Activated effector memory CD4-positive, alpha-beta T cell treated with Interleukin-2 at 50 U/mL for 16 hours (primary cell): ENCODE data around the gene GPRASP1.
A peak's percentile ranks its signal among the peaks of the same experiment; 100 is the strongest.
"Not testable (repeated sequence)": the region's sequence is repeated elsewhere in the genome, so short reads cannot be mapped to it uniquely, and the experiment has no call there.

Source experiments
- DNase-seq: peaks from one replicate; pipeline ENCODE4 v3.0.0-alpha.2; 2020

Gene GPRASP1, protein sequence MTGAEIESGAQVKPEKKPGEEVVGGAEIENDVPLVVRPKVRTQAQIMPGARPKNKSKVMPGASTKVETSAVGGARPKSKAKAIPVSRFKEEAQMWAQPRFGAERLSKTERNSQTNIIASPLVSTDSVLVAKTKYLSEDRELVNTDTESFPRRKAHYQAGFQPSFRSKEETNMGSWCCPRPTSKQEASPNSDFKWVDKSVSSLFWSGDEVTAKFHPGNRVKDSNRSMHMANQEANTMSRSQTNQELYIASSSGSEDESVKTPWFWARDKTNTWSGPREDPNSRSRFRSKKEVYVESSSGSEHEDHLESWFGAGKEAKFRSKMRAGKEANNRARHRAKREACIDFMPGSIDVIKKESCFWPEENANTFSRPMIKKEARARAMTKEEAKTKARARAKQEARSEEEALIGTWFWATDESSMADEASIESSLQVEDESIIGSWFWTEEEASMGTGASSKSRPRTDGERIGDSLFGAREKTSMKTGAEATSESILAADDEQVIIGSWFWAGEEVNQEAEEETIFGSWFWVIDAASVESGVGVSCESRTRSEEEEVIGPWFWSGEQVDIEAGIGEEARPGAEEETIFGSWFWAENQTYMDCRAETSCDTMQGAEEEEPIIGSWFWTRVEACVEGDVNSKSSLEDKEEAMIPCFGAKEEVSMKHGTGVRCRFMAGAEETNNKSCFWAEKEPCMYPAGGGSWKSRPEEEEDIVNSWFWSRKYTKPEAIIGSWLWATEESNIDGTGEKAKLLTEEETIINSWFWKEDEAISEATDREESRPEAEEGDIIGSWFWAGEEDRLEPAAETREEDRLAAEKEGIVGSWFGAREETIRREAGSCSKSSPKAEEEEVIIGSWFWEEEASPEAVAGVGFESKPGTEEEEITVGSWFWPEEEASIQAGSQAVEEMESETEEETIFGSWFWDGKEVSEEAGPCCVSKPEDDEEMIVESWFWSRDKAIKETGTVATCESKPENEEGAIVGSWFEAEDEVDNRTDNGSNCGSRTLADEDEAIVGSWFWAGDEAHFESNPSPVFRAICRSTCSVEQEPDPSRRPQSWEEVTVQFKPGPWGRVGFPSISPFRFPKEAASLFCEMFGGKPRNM (N-terminal part only)

GRCh38 chrX:102651242-102652011 is at the start of gene GPRASP1:
Gene GPRASP1 (plus strand): TSS chrX:102651483. CDS start chrX:102653914, 2,431 bp downstream.
- DNase-seq: peak; percentile 51

GRCh38 chrX:102604327-102604726 is 47.0 kb upstream of the GPRASP1 start:
- DNase-seq: no peak

DNA sequence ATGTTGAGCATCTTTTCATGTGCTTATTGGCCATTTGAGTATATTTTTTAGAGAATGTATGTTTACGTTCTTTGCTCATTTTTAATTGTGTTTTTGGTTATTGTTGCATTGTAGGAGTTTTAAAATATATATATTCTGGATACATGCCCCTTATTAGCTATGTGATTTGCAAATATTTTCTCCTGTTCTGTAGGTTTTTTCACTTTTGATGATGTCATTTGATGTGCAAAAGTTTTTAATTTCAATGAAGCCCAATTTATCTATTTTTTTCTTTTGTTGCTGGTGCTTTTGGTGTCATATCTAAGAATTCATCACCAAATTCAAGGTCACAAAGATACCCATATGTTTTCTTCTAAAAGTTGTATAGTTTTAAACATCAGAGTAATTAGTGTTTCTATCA is 45.2 kb upstream of the GPRASP1 start:
- no peak for DNase-seq

DNA sequence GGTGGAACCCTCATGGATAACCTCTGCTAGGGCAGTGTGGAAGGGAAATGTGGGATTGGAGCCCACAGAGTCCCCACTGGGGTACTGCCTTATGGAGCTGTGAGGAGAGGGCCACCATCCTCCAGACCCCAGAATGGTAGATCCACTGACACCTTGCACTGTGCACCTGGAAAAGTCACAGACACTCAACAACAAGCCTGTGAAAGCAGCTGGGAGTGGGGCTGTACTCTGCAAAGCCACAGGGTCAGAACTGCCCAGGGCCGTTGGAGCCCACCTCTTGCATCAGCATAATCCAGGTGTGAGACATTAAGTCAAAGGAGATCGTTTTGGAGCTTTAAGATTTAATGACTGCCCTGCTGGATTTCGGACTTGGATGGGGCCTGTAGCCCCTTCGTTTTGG is 40.4 kb upstream of the GPRASP1 start:
- DNase-seq: no peak

- DNase-seq: no peak
These were observed 27.2 kb upstream of the GPRASP1 start for GRCh38 chrX:102624105-102624504.

DNA sequence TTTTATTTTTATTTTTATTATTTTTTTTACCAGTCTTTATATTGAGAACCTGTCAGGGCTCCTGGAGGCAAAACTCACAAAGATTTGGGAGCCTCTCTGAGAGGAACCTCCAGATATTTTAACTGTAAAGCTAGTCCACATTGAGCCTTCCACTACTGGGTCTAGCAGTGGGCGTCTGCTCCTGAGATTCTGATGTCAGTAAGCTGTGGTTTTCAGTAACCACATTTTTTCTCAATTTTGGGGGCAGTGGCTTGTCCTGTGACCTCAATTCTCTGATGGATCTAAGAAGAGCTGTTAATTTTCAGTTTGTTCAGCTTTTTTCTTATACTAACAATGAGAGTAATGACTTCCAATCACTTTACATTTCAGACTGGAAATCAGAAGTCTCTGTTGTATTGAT is 23.6 kb upstream of the GPRASP1 start:
- no peak for DNase-seq

DNA sequence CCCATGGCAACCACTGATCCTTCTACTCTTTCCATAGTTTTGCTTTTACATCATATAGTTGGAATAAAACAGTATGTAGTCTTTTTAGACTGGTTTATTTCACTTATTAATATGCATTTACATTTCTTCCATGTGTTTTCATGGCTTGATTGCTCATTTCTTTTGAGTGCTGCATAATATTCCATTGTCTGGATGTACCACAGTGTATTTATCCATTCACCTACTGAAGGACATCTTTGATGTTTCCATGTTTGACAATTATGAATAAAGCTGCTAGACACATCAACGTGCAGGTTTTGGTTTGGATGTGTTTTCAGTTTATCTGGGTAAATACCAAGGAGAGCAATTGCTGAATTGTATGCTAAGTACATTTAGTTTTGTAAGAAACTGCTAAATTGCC is 13.7 kb upstream of the GPRASP1 start:
- no peak for DNase-seq

DNA sequence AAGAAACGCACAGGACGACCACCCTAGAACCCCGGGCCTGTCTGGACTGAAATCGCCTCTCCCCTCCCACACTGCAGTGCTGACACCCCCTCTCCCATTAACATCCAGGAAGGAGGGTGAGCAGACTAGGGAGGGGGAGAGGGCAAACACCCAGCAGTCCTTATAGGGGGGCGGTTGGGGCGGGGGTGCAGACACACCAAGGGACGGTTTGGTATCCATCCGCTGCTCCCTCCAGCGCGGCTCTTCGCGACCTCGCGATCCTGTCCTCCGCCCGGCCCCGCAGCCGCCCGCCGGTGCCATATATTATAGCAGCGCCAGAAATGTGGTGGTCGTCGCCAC is 411 bp upstream of the GPRASP1 start:
- no peak for DNase-seq

DNA sequence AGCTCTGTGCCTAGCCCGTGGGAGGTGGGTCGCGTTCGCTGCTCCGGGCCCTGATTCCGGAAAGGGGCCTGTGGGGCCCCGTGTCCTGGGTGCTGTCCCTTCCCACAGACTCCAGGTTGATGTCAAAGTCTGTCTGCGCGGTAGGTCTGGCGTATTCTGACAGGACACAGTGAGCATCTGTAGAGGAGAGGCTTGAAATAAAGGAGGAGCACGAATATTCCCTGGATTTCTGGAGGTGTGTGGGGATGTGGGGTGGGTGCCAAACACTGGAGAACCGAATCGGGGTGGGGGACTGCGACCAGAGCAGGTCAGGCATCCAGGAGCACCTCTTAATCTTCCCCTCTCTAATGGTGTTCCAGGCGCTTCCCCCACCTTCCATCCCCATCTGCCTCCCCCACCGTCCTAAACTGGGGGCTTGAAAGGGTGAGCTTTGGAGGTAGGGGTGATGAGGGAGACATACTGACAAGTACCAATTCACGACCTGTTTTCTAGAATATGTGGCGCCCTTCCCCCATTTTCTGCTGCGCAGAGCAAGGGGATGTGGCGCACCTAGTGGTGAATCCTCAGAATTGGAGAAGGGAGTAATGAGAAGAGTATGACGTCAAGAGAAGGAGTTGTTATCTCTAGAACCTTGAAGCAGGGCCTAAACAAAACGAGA is 877 bp downstream of the GPRASP1 start:
- peak; percentile 44 for DNase-seq

DNA sequence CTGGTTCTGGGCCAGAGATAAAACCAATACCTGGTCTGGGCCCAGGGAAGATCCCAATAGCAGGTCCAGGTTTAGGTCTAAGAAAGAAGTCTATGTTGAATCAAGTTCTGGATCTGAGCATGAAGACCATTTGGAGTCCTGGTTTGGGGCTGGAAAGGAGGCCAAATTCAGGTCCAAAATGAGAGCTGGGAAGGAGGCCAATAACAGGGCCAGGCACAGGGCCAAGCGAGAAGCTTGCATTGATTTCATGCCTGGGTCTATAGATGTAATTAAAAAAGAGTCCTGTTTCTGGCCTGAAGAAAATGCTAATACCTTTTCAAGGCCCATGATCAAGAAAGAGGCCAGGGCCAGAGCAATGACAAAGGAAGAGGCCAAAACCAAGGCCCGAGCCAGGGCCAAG is 3.4 kb downstream of the GPRASP1 start:
- no peak for DNase-seq

GRCh38 chrX:102658556-102658955 is 7.3 kb downstream of the GPRASP1 start:
- no peak for DNase-seq

- peak; percentile 75 for DNase-seq
These were observed 8.8 kb downstream of the GPRASP1 start for GRCh38 chrX:102659790-102660757.

- DNase-seq: not testable (repeated sequence)
These were observed 12.5 kb downstream of the GPRASP1 start for GRCh38 chrX:102663820-102664219.

DNA sequence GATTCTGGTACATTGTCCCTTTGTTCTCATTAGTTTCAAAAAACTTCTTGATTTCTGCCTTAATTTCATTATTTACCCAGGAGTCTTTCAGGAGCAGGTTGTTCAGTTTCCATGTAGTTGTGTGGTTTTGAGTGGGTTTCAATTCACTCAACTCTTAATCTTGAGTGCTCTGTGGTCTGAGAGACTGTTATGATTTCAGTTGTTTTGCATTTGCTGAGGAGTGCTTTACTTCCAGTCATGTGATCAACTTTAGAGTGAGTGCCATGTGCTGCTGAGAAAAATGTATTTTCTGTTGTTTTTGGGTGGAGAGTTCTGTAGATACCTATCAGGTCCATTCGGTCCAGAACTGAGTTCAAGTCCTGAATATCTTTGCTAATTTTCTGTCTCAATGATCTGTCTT is 15.8 kb downstream of the GPRASP1 start:
- not testable (repeated sequence) for DNase-seq

GRCh38 chrX:102669526-102669925 is 18.2 kb downstream of the GPRASP1 start:
- no peak for DNase-seq

DNA sequence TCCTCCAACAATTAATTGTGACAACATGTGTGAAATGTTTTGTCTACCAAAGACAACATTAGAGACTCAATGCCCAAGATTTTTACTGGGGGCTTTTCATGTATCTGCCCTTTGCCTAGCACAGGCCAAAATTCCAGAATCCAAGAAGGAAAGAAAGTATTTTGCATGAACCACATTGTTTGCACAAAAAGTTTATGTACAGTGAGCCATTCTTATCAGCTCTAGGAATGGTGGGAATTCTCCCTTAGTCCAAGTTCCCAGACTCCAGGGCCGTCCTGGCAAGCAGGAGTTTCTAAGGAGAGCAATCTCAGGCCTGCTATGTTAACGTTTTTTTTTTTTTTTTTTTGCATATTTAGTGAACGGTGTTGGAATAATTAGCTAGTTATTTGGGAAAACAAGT is 21.6 kb downstream of the GPRASP1 start:
- no peak for DNase-seq

GRCh38 chrX:102677479-102677878 is 26.2 kb downstream of the GPRASP1 start:
- DNase-seq: not testable (repeated sequence)

GRCh38 chrX:102684772-102685520 is 33.7 kb downstream of the GPRASP1 start:
- no peak for DNase-seq

DNA sequence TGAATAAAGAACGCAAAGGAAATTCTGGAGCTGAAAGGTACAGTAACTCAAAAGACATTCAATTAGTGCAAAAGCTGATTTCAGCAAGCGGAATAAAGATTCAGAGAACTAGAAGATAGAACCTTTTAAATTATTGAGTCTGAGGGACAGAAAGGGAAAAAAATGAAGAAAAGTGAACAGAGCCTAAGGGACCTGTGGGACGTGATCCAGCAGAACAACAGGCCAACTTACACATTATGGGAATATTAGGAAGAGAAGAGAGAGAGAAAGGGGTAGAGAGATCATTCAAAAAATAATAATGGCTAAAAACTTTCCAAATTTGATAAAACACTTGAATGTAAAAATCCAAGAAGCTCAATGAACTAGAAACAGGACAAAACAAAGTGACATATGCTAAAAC is 43.5 kb downstream of the GPRASP1 start:
- no peak for DNase-seq

GRCh38 chrX:102696306-102696705 is 45.0 kb downstream of the GPRASP1 start:
- DNase-seq: no peak
